ENCODE data around the gene STIMATE. TPM values are rescaled to one million over a fixed set of nuclear protein-coding genes. Genes with fewer than 3 reads are reported as not detected.

Gene STIMATE
- total RNA-seq, 1 donor = 18.5 TPM

DNA sequence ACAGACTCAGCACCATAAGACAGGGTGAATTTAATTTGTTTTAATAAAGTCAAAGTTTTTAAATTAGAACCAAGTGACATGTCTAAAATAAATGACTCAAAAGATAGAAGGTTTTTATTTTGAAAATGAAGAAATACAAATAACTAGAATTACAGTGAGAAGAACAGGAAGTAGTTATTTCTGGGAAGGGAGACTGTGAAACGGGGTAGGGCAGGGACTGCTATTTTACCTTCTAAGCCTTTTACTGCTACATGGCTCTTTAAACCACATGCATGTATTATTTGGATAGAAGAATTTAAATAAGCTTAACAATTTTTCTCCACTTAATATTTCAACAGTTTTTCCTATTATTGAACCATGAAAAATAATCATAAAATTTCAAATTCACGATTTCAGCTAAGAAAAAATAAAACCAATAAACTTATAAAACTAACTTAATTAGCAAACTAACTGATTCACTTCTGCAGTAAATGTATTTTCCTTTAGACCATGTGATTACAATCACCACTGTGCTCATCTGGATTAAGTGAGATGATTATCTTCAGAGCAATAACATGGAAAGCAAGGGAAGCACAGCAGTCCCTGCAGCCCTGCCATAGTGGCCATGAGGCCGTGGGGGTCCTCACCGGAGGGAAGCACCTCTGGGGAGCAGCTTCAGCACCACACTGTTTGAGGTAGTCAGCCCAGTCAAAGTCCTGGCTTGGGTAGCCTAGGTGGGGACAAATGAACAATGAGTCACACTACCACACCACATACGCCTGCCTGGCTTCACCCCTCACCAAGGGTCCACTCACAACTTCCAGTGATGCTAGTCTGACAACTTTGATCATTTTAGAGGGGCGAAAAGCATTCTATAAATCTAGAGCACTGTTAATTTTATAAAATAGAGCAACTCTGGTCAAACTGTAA is 28.3 kb upstream of the STIMATE start:
- DNase-seq (ENCODE audit: insufficient read length, low spot score, missing footprints) = no peak
- Histone ChIP-seq H4K20me1 (ENCODE audit: insufficient read depth, low read length) (peaks cover 2% of the 10 kb centered on the region), H3K27ac (ENCODE audit: low read depth, low read length) (no peak overlapping the region), H3K4me3 (ENCODE audit: insufficient read depth, low read length) (no peak overlapping the region), H3K79me2 (ENCODE audit: insufficient read depth, low read length) (no peaks in the 10 kb centered on the region), H3K36me3 (ENCODE audit: insufficient read depth, low read length) (no peaks in the 10 kb centered on the region), H3K4me2 (ENCODE audit: insufficient read depth, low read length) (no peak overlapping the region), H3K4me1 (ENCODE audit: insufficient read depth, low read length) (no peaks in the 10 kb centered on the region), H2AFZ (ENCODE audit: low read length) (no peak overlapping the region), H3K9me3 (ENCODE audit: low read depth, low read length) (no peaks in the 10 kb centered on the region), H3K27me3 (ENCODE audit: insufficient read depth, low read length) (no peaks in the 10 kb centered on the region)
- TF ChIP-seq, protein P1, sequence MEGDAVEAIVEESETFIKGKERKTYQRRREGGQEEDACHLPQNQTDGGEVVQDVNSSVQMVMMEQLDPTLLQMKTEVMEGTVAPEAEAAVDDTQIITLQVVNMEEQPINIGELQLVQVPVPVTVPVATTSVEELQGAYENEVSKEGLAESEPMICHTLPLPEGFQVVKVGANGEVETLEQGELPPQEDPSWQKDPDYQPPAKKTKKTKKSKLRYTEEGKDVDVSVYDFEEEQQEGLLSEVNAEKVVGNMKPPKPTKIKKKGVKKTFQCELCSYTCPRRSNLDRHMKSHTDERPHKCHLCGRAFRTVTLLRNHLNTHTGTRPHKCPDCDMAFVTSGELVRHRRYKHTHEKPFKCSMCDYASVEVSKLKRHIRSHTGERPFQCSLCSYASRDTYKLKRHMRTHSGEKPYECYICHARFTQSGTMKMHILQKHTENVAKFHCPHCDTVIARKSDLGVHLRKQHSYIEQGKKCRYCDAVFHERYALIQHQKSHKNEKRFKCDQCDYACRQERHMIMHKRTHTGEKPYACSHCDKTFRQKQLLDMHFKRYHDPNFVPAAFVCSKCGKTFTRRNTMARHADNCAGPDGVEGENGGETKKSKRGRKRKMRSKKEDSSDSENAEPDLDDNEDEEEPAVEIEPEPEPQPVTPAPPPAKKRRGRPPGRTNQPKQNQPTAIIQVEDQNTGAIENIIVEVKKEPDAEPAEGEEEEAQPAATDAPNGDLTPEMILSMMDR (IDR thresholded peaks at IDR 0.05; ENCODE audit: extremely low read depth, low read depth, low read length) = no peak

DNA sequence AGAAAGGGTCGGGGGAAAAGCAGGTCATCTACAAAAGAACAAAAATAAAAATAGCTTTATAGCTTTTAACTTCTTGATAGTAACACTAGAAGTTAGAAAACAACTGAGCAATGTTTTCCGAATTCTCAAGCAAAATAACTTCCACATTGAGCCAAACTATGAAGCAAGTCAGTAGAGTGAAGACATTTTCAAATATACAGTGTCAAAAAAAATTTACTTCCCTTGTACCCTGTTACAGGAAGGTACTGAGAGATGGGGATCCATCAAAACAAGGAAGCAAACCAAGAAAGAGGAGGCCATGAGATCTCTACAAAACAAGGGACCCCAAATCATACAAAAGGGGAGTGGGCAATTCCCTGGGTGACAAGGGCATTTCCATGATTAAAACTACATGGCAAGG is 26.6 kb upstream of the STIMATE start:
- no peak overlapping the region for H3K27ac ChIP-seq (ENCODE audit: low read depth, low read length)
- no peaks in the 10 kb centered on the region for H3K27me3 ChIP-seq (ENCODE audit: insufficient read depth, low read length)
- H3K4me2 ChIP-seq (ENCODE audit: insufficient read depth, low read length) = no peak overlapping the region
- no peaks in the 10 kb centered on the region for H3K4me1 ChIP-seq (ENCODE audit: insufficient read depth, low read length)
- no peak for DNase-seq (ENCODE audit: insufficient read length, low spot score, missing footprints)
- no peaks in the 10 kb centered on the region for H3K79me2 ChIP-seq (ENCODE audit: insufficient read depth, low read length)
- H3K9me3 ChIP-seq (ENCODE audit: low read depth, low read length) = no peaks in the 10 kb centered on the region
- H3K36me3 ChIP-seq (ENCODE audit: insufficient read depth, low read length) = no peaks in the 10 kb centered on the region
- peaks cover 2% of the 10 kb centered on the region for H4K20me1 ChIP-seq (ENCODE audit: insufficient read depth, low read length)
- H2AFZ ChIP-seq (ENCODE audit: low read length) = no peak overlapping the region
- TF ChIP-seq, protein P1 (IDR thresholded peaks at IDR 0.05; ENCODE audit: extremely low read depth, low read depth, low read length) = no peak
- no peak overlapping the region for H3K4me3 ChIP-seq (ENCODE audit: insufficient read depth, low read length)

DNA sequence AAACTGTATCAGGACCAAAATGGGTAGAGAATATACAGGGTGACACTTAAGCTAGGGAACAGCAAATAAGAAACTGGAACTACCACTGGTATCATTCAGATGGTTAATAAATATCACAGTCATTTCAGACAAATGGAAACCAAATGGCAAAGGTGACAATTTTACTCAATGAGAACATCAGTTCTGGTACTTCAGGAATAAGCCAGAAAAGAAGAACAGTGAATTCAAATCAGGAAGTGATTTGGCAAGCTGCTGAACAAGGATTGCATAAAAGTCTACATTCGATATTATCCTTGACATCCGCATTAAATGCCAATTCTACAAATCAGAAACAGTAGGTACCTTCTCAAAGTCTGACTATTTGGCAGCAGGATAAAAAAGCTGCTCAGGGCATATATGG is 23.5 kb upstream of the STIMATE start:
- no peaks in the 10 kb centered on the region for H3K79me2 ChIP-seq (ENCODE audit: insufficient read depth, low read length)
- H3K9me3 ChIP-seq (ENCODE audit: low read depth, low read length) = no peaks in the 10 kb centered on the region
- H2AFZ ChIP-seq (ENCODE audit: low read length) = no peak overlapping the region
- no peak for DNase-seq (ENCODE audit: insufficient read length, low spot score, missing footprints)
- no peak overlapping the region for H3K27ac ChIP-seq (ENCODE audit: low read depth, low read length)
- no peaks in the 10 kb centered on the region for H3K27me3 ChIP-seq (ENCODE audit: insufficient read depth, low read length)
- TF ChIP-seq, protein P1 (IDR thresholded peaks at IDR 0.05; ENCODE audit: extremely low read depth, low read depth, low read length) = no peak
- no peaks in the 10 kb centered on the region for H3K4me1 ChIP-seq (ENCODE audit: insufficient read depth, low read length)
- no peaks in the 10 kb centered on the region for H3K36me3 ChIP-seq (ENCODE audit: insufficient read depth, low read length)
- H4K20me1 ChIP-seq (ENCODE audit: insufficient read depth, low read length) = no peaks in the 10 kb centered on the region
- no peak overlapping the region for H3K4me3 ChIP-seq (ENCODE audit: insufficient read depth, low read length)
- no peak overlapping the region for H3K4me2 ChIP-seq (ENCODE audit: insufficient read depth, low read length)

DNA sequence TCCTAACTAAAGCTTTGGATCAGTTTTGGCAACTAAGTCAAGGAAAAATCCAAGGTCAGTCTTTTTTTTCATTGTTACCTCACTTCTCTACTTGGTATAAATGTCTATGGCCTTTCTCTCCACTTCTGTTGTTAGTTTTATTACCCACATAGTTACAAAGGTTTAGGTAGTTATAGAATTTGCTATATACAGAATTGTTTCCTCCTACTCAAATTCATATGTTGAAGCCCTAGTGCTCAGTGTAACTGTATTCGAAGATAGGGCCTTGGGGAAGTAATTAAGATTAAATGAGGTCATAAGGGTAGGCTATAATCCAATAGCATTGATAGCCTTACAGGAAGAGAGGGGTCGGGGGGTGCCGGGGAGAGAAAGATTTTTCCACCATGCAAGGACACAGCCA is 19.7 kb upstream of the STIMATE start:
- H3K36me3 ChIP-seq (ENCODE audit: insufficient read depth, low read length) = no peaks in the 10 kb centered on the region
- H3K4me3 ChIP-seq (ENCODE audit: insufficient read depth, low read length) = no peak overlapping the region
- TF ChIP-seq, protein P1 (IDR thresholded peaks at IDR 0.05; ENCODE audit: extremely low read depth, low read depth, low read length) = no peak
- DNase-seq (ENCODE audit: insufficient read length, low spot score, missing footprints) = no peak
- H3K27ac ChIP-seq (ENCODE audit: low read depth, low read length) = no peak overlapping the region
- no peak overlapping the region for H2AFZ ChIP-seq (ENCODE audit: low read length)
- H3K4me1 ChIP-seq (ENCODE audit: insufficient read depth, low read length) = no peaks in the 10 kb centered on the region
- no peaks in the 10 kb centered on the region for H4K20me1 ChIP-seq (ENCODE audit: insufficient read depth, low read length)
- no peak overlapping the region for H3K4me2 ChIP-seq (ENCODE audit: insufficient read depth, low read length)
- no peaks in the 10 kb centered on the region for H3K79me2 ChIP-seq (ENCODE audit: insufficient read depth, low read length)
- no peaks in the 10 kb centered on the region for H3K9me3 ChIP-seq (ENCODE audit: low read depth, low read length)
- no peaks in the 10 kb centered on the region for H3K27me3 ChIP-seq (ENCODE audit: insufficient read depth, low read length)
